SH-SY5Y (cell line): Measurements from ENCODE around the gene TBX15.

Experiments used
- GATA2 ChIP-seq: IDR thresholded peaks from 2 replicates; pipeline ENCODE4 v1.6.1; 2011; ENCODE audit warnings: mild to moderate bottlenecking, low read depth, low read length
- GATA3 ChIP-seq: IDR thresholded peaks from 2 replicates; pipeline ENCODE4 v1.6.1; 2011; ENCODE audit warnings: low read depth, mild to moderate bottlenecking, low read length, moderate library complexity

DNA sequence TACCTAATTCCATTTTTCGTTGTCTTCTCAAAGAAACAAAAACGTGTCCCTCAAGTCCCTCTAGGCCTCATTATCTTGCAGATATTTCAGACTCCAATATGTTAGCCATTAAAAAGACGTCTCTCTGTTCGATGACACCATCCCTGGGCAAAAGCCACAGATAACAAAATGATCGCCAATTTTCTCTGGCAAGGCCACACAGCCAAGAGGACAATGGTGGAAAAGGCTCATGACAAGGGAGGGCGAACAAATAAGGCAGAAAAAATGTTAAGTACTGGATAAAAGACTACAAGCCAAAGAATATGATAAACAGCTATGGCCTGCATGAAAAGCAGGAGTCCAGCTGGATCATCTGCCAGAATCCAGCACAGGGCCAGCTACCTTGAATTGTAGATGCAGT lies 82.9 kb downstream of the TBX15 start:
- TF ChIP-seq GATA3 (no peak), GATA2 (no peak)
